SU-DHL-6 (cell line): ENCODE measurements around the gene NKX2-8.

ENCODE experiments used
- H2AFZ ChIP-seq: fragments of 200-600 bp; sonication (generic); 2 replicates; pipeline ENCODE4 v1.6.1; 2014; ENCODE audit warnings: low read depth, mild to moderate bottlenecking, moderate library complexity, mixed read lengths, antibody characterized with exemption, low read length; ENCODE audit not compliant: severe bottlenecking
- H3F3A ChIP-seq: fragments of 200-600 bp; shearing (Covaris generic); 2 replicates; pipeline ENCODE4 v1.6.0; 2016; ENCODE audit warnings: antibody characterized with exemption, mild to moderate bottlenecking; ENCODE audit not compliant: insufficient read depth
- H3K27ac ChIP-seq: fragments of 200-600 bp; sonication (generic); 2 replicates; pipeline ENCODE4 v1.5.1; 2016; ENCODE audit warnings: low read depth, mild to moderate bottlenecking, low read length, moderate library complexity, mixed read lengths
- H3K27me3 ChIP-seq: fragments of 200-600 bp; sonication (generic), shearing (Covaris generic); 2 replicates; pipeline ENCODE4 v1.6.0; 2014; ENCODE audit warnings: mild to moderate bottlenecking, low read length
- H3K36me3 ChIP-seq: fragments of 200-600 bp; sonication (generic); 2 replicates; pipeline ENCODE4 v1.6.1; 2014; ENCODE audit warnings: mild to moderate bottlenecking, low read length, mixed read lengths
- H3K4me2 ChIP-seq: fragments of 300-600, 200-600 bp; shearing (Covaris generic), sonication (generic); 2 replicates; pipeline ENCODE4 v1.6.0; 2014; ENCODE audit warnings: low read length, low read depth, mild to moderate bottlenecking; ENCODE audit not compliant: poor library complexity, severe bottlenecking
- H3K4me3 ChIP-seq: fragments of 200-600 bp; sonication (generic); 2 replicates; pipeline ENCODE4 v1.5.1; 2014; ENCODE audit warnings: antibody characterized with exemption, low read length, mild to moderate bottlenecking, mixed read lengths; ENCODE audit not compliant: insufficient read depth, poor library complexity, severe bottlenecking
- H3K79me2 ChIP-seq: fragments of 200-600 bp; sonication (generic); 2 replicates; pipeline ENCODE4 v1.6.1; 2014; ENCODE audit warnings: mild to moderate bottlenecking, low read length, moderate library complexity; ENCODE audit not compliant: insufficient read depth
- H3K9ac ChIP-seq: fragments of 200-600 bp; sonication (generic); 2 replicates; pipeline ENCODE4 v1.7.0; 2014; ENCODE audit warnings: mild to moderate bottlenecking, low read length
- H3K9me2 ChIP-seq: fragments of 200-600 bp; sonication (generic); replicated peaks from 2 replicates; pipeline ENCODE4 v1.6.1; 2014; ENCODE audit warnings: low read length; ENCODE audit not compliant: insufficient read depth
- H3K9me3 ChIP-seq: fragments of 200-600 bp; sonication (generic); 2 replicates; pipeline ENCODE4 v1.6.1; 2014; ENCODE audit warnings: low read length, mixed read lengths; ENCODE audit not compliant: insufficient read depth
- H4K20me1 ChIP-seq: fragments of 200-600 bp; sonication (generic); 2 replicates; pipeline ENCODE4 v1.6.1; 2014; ENCODE audit warnings: low read depth, mild to moderate bottlenecking, antibody characterized with exemption, low read length, moderate library complexity, mixed read lengths
- EZH2phosphoT487 ChIP-seq: fragments of 200-600 bp; sonication (generic), shearing (Covaris generic); conservative IDR thresholded peaks from 2 replicates; pipeline ENCODE4 v1.6.1; 2018; ENCODE audit warnings: mild to moderate bottlenecking, antibody characterized with exemption, low read length, moderate library complexity, mixed read lengths
- TF ChIP-seq, protein P1 (sequence below): fragments of 200-600 bp; sonication (generic); IDR thresholded peaks from one replicate; pipeline ENCODE4 v1.5.1; 2017; ENCODE audit warnings: antibody characterized with exemption, mild to moderate bottlenecking, low read length, moderate library complexity; ENCODE audit not compliant: insufficient read depth, poor library complexity, severe bottlenecking

NKX2-8 gene

GRCh38 chr14:36579573-36580140 lies 2.8 kb downstream of the NKX2-8 start:
- no peaks in the 10 kb centered on the region for H4K20me1 ChIP-seq

DNA sequence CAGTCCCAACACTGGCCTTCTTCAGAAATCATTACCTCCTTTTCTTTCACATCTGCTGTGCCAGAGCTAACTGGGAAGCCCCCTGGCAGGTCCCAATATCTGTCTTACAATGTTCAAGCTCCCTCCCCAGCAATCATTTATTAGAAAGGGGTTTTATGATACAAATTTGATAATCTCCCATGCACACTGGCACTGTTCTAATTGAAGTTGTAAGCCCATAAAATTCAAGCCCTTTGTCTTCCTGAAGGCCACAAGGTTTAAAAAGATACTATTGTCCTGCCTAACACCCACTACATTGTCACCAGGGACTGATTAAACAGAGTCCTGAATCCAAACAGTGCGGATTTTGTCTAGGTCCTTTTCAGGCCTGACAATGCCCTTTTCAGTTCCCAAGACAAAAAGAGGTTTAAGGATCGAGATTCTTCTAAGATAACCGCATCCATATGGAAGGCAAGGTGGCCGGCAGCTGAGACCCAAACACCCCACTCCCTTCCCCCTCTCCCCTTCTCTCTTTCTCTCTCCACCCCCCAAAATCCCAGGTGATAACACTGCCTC lies 3.3 kb downstream of the NKX2-8 start:
- no peak overlapping the region for H3K4me3 ChIP-seq
- H3K9me2 ChIP-seq, result no peaks in the 10 kb centered on the region
- H3K4me2 ChIP-seq, result no peak overlapping the region
- no peaks in the 10 kb centered on the region for H3K9me3 ChIP-seq
- no peaks in the 10 kb centered on the region for H4K20me1 ChIP-seq
- H3K27me3 ChIP-seq, result no peaks in the 10 kb centered on the region
- no peaks in the 10 kb centered on the region for H3K79me2 ChIP-seq
- H3K27ac ChIP-seq, result no peak overlapping the region
- TF ChIP-seq, protein P1, sequence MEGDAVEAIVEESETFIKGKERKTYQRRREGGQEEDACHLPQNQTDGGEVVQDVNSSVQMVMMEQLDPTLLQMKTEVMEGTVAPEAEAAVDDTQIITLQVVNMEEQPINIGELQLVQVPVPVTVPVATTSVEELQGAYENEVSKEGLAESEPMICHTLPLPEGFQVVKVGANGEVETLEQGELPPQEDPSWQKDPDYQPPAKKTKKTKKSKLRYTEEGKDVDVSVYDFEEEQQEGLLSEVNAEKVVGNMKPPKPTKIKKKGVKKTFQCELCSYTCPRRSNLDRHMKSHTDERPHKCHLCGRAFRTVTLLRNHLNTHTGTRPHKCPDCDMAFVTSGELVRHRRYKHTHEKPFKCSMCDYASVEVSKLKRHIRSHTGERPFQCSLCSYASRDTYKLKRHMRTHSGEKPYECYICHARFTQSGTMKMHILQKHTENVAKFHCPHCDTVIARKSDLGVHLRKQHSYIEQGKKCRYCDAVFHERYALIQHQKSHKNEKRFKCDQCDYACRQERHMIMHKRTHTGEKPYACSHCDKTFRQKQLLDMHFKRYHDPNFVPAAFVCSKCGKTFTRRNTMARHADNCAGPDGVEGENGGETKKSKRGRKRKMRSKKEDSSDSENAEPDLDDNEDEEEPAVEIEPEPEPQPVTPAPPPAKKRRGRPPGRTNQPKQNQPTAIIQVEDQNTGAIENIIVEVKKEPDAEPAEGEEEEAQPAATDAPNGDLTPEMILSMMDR, result no peak
- TF ChIP-seq EZH2phosphoT487, result no peak
- H3F3A ChIP-seq, result no peaks in the 10 kb centered on the region
- H2AFZ ChIP-seq, result no peak overlapping the region
- no peaks in the 10 kb centered on the region for H3K36me3 ChIP-seq
- no peak overlapping the region for H3K9ac ChIP-seq

More at GRCh38 chr14:36579573-36580140, 2.8 kb downstream of the NKX2-8 start:
- no peak overlapping the region for H3K27ac ChIP-seq
- H3K4me2 ChIP-seq, result no peak overlapping the region
- no peaks in the 10 kb centered on the region for H3K9me3 ChIP-seq
- H3F3A ChIP-seq, result no peaks in the 10 kb centered on the region
- H3K27me3 ChIP-seq, result no peaks in the 10 kb centered on the region
- H3K9ac ChIP-seq, result no peak overlapping the region
- H3K9me2 ChIP-seq, result no peaks in the 10 kb centered on the region
- H3K4me3 ChIP-seq, result no peak overlapping the region
- no peaks in the 10 kb centered on the region for H3K79me2 ChIP-seq
- H3K36me3 ChIP-seq, result no peaks in the 10 kb centered on the region
- H2AFZ ChIP-seq, result no peak overlapping the region
- TF ChIP-seq EZH2phosphoT487, result no peak
- TF ChIP-seq, protein P1, result no peak

DNA sequence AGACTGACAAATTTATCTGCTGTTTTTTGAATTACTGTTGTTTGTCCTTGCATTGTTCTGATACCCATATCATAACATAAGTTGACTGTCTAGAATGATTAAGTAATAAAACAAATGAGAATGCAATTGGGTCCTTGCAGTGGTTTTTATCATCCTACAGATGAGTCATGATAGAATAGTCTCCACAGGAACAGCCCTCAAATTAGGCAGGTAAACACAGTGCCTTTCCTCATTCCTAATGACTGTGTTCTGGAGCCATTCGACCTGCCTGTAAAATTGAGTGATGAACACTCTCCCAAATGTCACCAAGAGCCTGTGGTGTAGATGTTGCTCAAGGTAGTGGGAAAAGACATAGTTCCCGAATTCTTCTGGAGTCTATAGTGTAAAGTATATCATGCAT lies 12.3 kb downstream of the NKX2-8 start:
- Histone ChIP-seq H3K27me3 (no peaks in the 10 kb centered on the region), H4K20me1 (no peaks in the 10 kb centered on the region), H3K4me2 (no peak overlapping the region), H3K9me3 (no peaks in the 10 kb centered on the region), H3K27ac (no peak overlapping the region), H3K79me2 (no peaks in the 10 kb centered on the region), H3K9ac (no peak overlapping the region), H3K36me3 (no peaks in the 10 kb centered on the region), H3K4me3 (no peak overlapping the region), H3K9me2 (no peaks in the 10 kb centered on the region), H2AFZ (no peak overlapping the region), H3F3A (no peaks in the 10 kb centered on the region)
- no peak for TF ChIP-seq EZH2phosphoT487
- TF ChIP-seq, protein P1, result no peak
